Endothelial cell of umbilical vein (primary cell): Measurements from ENCODE around the gene VPS45. TPM values are rescaled to one million over a fixed set of nuclear protein-coding genes. Genes with fewer than 3 reads are reported as not detected.

Source experiments
- BruUV-seq: library from RNA; stranded (reverse); fragments of 400-500 nt; replicated peaks from 2 replicates; lab custom pipeline; 2021; lab: Mats Ljungman, UMichigan
- CTCF ChIA-PET: fragments of 300-600, 350-600 bp; sonication (Branson Sonifier 250); formaldehyde crosslinking; loops from one replicate; lab custom pipeline; 2021; ENCODE audit warnings: antibody characterized with exemption, inconsistent platforms; lab: Charles Lee
- POLR2A ChIA-PET: fragments of 300-600, 350-600 bp; sonication (Branson Sonifier 250); formaldehyde crosslinking; loops from one replicate; lab custom pipeline; 2021; ENCODE audit warnings: antibody characterized with exemption, inconsistent platforms; lab: Charles Lee
- DNase-seq: peaks from one replicate; pipeline ENCODE4 v3.0.0-alpha.2; 2011; ENCODE audit warnings: low read depth, low spot score
- FAIRE-seq: peaks from 2 replicates; lab custom pipeline; 2011; peaks lifted over from hg19 to GRCh38; lab: Jason Lieb, UNC
- H2AFZ ChIP-seq: 2 replicates; pipeline ENCODE4 v1.6.0; 2012; ENCODE audit warnings: low read depth, low read length, control low read depth, inconsistent platforms
- H3K27ac ChIP-seq: 2 replicates; pipeline ENCODE4 v1.5.1; 2011; ENCODE audit warnings: low read depth, mild to moderate bottlenecking, control low read depth, low read length, moderate library complexity; ENCODE audit not compliant: insufficient read depth
- H3K27me3 ChIP-seq, 2 experiments: 2 replicates each; pipeline versions ENCODE4 v1.6.0 to v1.6.1; 2011; ENCODE audit warnings: low read length in 2 of 2, mixed read lengths in 1 of 2; ENCODE audit not compliant: control insufficient read depth in 2 of 2, insufficient read depth in 2 of 2
- H3K36me3 ChIP-seq, 2 experiments: 2 replicates in 1 of 2; 3 replicates in 1 of 2; pipeline ENCODE4 v1.5.1; 2011; ENCODE audit warnings: low read length in 2 of 2, mild to moderate bottlenecking in 1 of 2, moderate library complexity in 1 of 2; ENCODE audit not compliant: control insufficient read depth in 2 of 2, insufficient read depth in 2 of 2; ENCODE audit errors: extremely low read depth in 1 of 2
- H3K4me1 ChIP-seq: 3 replicates; pipeline ENCODE4 v1.5.1; 2011; ENCODE audit warnings: mild to moderate bottlenecking, low read length; ENCODE audit not compliant: control insufficient read depth, insufficient read depth; ENCODE audit errors: extremely low read depth
- H3K4me2 ChIP-seq: 2 replicates; pipeline ENCODE4 v1.6.1; 2011; ENCODE audit warnings: low read length, control low read depth, mixed read lengths; ENCODE audit not compliant: insufficient read depth
- H3K4me3 ChIP-seq, 3 experiments: fragments of 200-600 bp in 1 of 3; sonication (generic), shearing (Covaris generic) in 1 of 3; replicated peaks in 1 of 3; 2 replicates each; pipeline ENCODE4 v1.5.1; 2011 to 2016; ENCODE audit warnings: control low read depth in 3 of 3, low read length in 3 of 3, mild to moderate bottlenecking in 2 of 3, inconsistent platforms in 1 of 3, low read depth in 1 of 3, moderate library complexity in 1 of 3; ENCODE audit not compliant: insufficient read depth in 1 of 3
- H3K79me2 ChIP-seq: 2 replicates; pipeline ENCODE4 v1.6.0; 2012; ENCODE audit warnings: low read length, inconsistent platforms; ENCODE audit not compliant: control insufficient read depth, insufficient read depth
- H3K9ac ChIP-seq: replicated peaks from 2 replicates; pipeline ENCODE3; 2011; ENCODE audit warnings: low read length, control low read depth; ENCODE audit not compliant: insufficient read depth; ENCODE audit errors: extremely low read depth
- H3K9me1 ChIP-seq: replicated peaks from 3 replicates; pipeline ENCODE4 v1.6.0; 2011; ENCODE audit warnings: mild to moderate bottlenecking, low read length; ENCODE audit not compliant: control insufficient read depth, insufficient read depth; ENCODE audit errors: extremely low read depth
- H3K9me3 ChIP-seq: replicated peaks from 2 replicates; pipeline ENCODE4 v1.5.1; 2012; ENCODE audit warnings: low read length, inconsistent platforms; ENCODE audit not compliant: control insufficient read depth, insufficient read depth
- H4K20me1 ChIP-seq: replicated peaks from 2 replicates; pipeline ENCODE3; 2011; ENCODE audit warnings: mild to moderate bottlenecking, low read length; ENCODE audit not compliant: control insufficient read depth, insufficient read depth; ENCODE audit errors: extremely low read depth
- EZH2 ChIP-seq: IDR thresholded peaks from 2 replicates; pipeline ENCODE4 v1.6.1; 2012; ENCODE audit warnings: borderline replicate concordance, low read depth, mild to moderate bottlenecking, moderate library complexity, low read length, inconsistent platforms; ENCODE audit not compliant: severe bottlenecking
- FOS ChIP-seq: IDR thresholded peaks from 2 replicates; pipeline ENCODE4 v1.6.1; 2011; ENCODE audit warnings: mild to moderate bottlenecking, low read length, moderate library complexity, borderline replicate concordance; ENCODE audit not compliant: insufficient read depth
- GATA2 ChIP-seq: IDR thresholded peaks from 2 replicates; pipeline ENCODE4 v1.7.0; 2011; ENCODE audit warnings: low read depth, mild to moderate bottlenecking, moderate library complexity, mixed read lengths, low read length; ENCODE audit not compliant: insufficient read length, insufficient read depth
- JUN ChIP-seq: IDR thresholded peaks from 2 replicates; pipeline ENCODE4 v1.6.1; 2011; ENCODE audit warnings: borderline replicate concordance, low read depth; ENCODE audit not compliant: insufficient read length, insufficient read depth
- MYC ChIP-seq: IDR thresholded peaks from one replicate; pipeline ENCODE4 v1.6.1; 2011; ENCODE audit warnings: mild to moderate bottlenecking, low read depth, low read length
- POLR2A ChIP-seq: IDR thresholded peaks from 2 replicates; pipeline ENCODE4 v1.6.1; 2012; ENCODE audit warnings: low read depth, mild to moderate bottlenecking, control low read depth, low read length
- POLR2AphosphoS5 ChIP-seq: IDR thresholded peaks from 2 replicates; pipeline ENCODE4 v1.6.1; 2012; ENCODE audit warnings: low read depth, mild to moderate bottlenecking, control low read depth, low read length, moderate library complexity; ENCODE audit not compliant: insufficient read depth
- dilution Hi-C: fragments of 300-500 bp; cut with MboI; formaldehyde crosslinking; loops from one replicate; pipeline ENCODE4 v1.15.0; 2019; ENCODE audit warnings: low sequenced_read_pairs; ENCODE audit not compliant: extremely low pct_ligation_motif_present
- intact Hi-C: fragments of 100-400 bp; cut with micrococcal nuclease; formaldehyde crosslinking; loops from one replicate; pipeline ENCODE4 v1.10.0; 2022
- polyA plus RNA-seq, 4 experiments: library from polyadenylated mRNA; depleted of rRNA in 3 of 4; stranded (reverse) in 3 of 4; unstranded in 1 of 4; fragments of >200 nt; gene quantifications; 2 replicates each; pipeline versions ENCODE4 v1.2.1 to v1.2.3, GENCODE V29; 2011 to 2012; ENCODE audit warnings: missing spikeins in 1 of 4
- total RNA-seq: library from RNA; stranded (reverse); gene quantifications from 2 replicates; pipeline ENCODE4 v1.2.3, GENCODE V29; 2021
- TF ChIP-seq, protein P1 (sequence below): IDR thresholded peaks from 2 replicates; pipeline ENCODE4 v1.6.1; 2011; ENCODE audit not compliant: insufficient read depth, insufficient read length
- TF ChIP-seq, protein P2 (sequence below), 2 donors: IDR thresholded peaks; 1 replicate in 1 of 2; 2 replicates in 1 of 2; pipeline ENCODE4 v1.5.1; 2011; ENCODE audit warnings: low read length in 2 of 2, mild to moderate bottlenecking in 2 of 2, moderate library complexity in 2 of 2, control low read depth in 1 of 2, inconsistent platforms in 1 of 2, low read depth in 1 of 2; ENCODE audit not compliant: insufficient read depth in 1 of 2; ENCODE audit errors: extremely low read depth in 1 of 2

The VPS45 gene
- total and polyA plus RNA-seq, 2 donors (not counting 3 experiments of a cell fraction or from before 2014, with no cell fraction given): 24.8 to 43.7 TPM

DNA sequence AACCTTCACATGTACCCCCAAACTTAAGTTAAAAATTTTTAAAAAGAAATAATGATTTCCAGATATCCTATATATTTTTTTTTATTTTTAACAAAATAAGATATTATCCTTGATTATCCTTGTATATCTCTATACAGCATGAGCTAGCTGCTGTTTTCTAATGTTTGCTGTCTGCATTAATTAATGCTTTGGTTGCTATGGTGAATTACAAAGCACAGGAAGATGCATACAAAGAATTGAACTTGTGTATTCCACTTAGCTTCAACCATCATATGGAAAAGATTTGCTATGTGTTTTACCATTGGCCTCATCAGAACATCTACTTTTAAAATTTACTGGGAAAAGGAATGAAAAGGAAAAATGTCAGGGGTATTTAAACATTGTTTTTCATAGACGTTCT, 35.4 kb downstream of the VPS45 start:
- intact Hi-C loops: no loop called here
- BruUV-seq: no TSS peak
- CTCF ChIA-PET: interaction anchor here (1.0 to 1.7 kb wide), 3 partner anchors 63 to 84 kb away, joined by 3 to 6 read pairs (median 3); no protein-coding TSS in a partner anchor

More for the DNA sequence above, 35.4 kb downstream of the VPS45 start:
- TF ChIP-seq GATA2 (no peak), JUN (no peak), MYC (no peak), FOS (no peak), POLR2A (no peak), POLR2AphosphoS5 (no peak), EZH2 (no peak)
- TF ChIP-seq, protein P1, sequence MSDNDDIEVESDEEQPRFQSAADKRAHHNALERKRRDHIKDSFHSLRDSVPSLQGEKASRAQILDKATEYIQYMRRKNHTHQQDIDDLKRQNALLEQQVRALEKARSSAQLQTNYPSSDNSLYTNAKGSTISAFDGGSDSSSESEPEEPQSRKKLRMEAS: no peak
- TF ChIP-seq, protein P2, sequence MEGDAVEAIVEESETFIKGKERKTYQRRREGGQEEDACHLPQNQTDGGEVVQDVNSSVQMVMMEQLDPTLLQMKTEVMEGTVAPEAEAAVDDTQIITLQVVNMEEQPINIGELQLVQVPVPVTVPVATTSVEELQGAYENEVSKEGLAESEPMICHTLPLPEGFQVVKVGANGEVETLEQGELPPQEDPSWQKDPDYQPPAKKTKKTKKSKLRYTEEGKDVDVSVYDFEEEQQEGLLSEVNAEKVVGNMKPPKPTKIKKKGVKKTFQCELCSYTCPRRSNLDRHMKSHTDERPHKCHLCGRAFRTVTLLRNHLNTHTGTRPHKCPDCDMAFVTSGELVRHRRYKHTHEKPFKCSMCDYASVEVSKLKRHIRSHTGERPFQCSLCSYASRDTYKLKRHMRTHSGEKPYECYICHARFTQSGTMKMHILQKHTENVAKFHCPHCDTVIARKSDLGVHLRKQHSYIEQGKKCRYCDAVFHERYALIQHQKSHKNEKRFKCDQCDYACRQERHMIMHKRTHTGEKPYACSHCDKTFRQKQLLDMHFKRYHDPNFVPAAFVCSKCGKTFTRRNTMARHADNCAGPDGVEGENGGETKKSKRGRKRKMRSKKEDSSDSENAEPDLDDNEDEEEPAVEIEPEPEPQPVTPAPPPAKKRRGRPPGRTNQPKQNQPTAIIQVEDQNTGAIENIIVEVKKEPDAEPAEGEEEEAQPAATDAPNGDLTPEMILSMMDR (IDR thresholded peaks at IDR 0.05; ENCODE audit: extremely low read depth in 1 of 2, insufficient read depth in 1 of 2, low read depth in 1 of 2, low read length in 2 of 2): no peak
- DNase-seq: peak; percentile 24
- no peak overlapping the region for H3K4me2 ChIP-seq
- FAIRE-seq: no peak
- H3K36me3 ChIP-seq: no peaks in the 10 kb centered on the region
- no peaks in the 10 kb centered on the region for H3K9me3 ChIP-seq
- no peaks in the 10 kb centered on the region for H4K20me1 ChIP-seq
- no peaks in the 10 kb centered on the region for H3K27me3 ChIP-seq
- no peak overlapping the region for H3K9ac ChIP-seq
- no peak overlapping the region for H2AFZ ChIP-seq
- H3K4me1 ChIP-seq: no peaks in the 10 kb centered on the region
- H3K4me3 ChIP-seq: no peak overlapping the region
- no peaks in the 10 kb centered on the region for H3K9me1 ChIP-seq
- H3K27ac ChIP-seq: no peak overlapping the region
- POLR2A ChIA-PET: interaction anchor here (0.7 kb wide), 1 partner anchor 13 kb away, joined by 3 read pairs; no protein-coding TSS in a partner anchor
- dilution Hi-C loops: no loop called here
- no peaks in the 10 kb centered on the region for H3K79me2 ChIP-seq
